Measurements from ENCODE around the gene UNC5CL.

Gene UNC5CL, protein sequence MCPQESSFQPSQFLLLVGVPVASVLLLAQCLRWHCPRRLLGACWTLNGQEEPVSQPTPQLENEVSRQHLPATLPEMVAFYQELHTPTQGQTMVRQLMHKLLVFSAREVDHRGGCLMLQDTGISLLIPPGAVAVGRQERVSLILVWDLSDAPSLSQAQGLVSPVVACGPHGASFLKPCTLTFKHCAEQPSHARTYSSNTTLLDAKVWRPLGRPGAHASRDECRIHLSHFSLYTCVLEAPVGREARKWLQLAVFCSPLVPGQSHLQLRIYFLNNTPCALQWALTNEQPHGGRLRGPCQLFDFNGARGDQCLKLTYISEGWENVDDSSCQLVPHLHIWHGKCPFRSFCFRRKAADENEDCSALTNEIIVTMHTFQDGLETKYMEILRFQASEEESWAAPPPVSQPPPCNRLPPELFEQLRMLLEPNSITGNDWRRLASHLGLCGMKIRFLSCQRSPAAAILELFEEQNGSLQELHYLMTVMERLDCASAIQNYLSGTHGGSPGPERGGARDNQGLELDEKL

DNA sequence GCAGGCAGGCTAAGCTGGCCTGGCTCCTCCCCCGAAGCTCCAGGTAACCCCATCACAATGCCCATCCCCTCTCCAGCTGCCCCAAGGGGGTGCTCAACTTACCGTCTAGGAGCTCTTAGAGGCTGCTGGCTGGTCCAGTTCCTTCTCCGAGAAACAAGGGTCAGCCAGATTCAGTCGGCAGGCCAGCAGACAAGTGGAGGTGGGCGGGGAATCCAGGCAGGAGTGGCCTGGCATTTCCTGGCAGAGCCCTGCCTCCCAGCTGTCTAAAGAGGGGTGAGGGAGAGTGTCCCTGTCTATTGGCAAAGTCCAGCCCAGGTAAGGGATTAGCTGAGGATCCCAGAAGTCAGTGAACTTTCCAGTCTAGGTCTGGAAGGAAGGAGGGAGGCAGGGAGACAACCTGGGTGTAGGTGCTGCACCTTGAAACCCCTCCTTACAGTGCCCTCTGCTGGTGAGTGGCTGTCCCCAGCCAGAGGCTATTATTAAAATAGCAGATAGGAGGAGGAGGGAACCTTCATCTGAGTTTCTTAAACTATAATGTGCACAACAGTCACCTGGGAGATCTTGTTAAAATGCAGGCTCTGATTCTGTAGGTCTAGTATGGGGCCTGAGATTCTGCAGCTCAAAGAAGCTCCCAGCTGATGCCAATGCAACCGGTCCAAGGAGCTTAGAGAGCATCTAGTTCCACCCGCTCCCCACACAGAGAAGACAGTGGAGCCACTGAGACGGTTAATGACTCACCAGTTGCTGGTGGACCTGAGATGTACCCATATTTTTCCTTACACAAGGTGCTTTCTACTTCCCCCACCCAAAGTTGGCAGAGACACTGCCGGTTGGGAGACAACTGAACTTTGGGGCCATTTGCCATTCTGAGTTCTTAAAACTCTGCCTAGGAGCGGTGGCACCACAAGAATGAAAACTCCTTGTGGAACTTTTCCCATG lies at the start of gene UNC5CL:
TSS of gene UNC5CL (minus strand) at position 162 of the 939 bp plus-strand sequence. CDS start 4,147 bp downstream, outside the sequence.
- no peak within 1 kb of the TSS for H2AFZ ChIP-seq (ENCODE audit: low read length)
- H3K4me1 ChIP-seq (ENCODE audit: insufficient read depth, low read length, poor library complexity, severe bottlenecking) = peaks cover 10% of the 10 kb centered on the region
- no peaks in the 10 kb centered on the region for H4K20me1 ChIP-seq (ENCODE audit: insufficient read depth, low read length, poor library complexity, severe bottlenecking)
- no peak within 1 kb of the TSS for H3K4me3 ChIP-seq (ENCODE audit: low read length, poor library complexity, severe bottlenecking)
- H3K9ac ChIP-seq (ENCODE audit: low read depth, low read length, poor library complexity, severe bottlenecking) = no peak within 1 kb of the TSS
- no peaks in the 10 kb centered on the region for H3K9me3 ChIP-seq (ENCODE audit: insufficient read depth, low read depth, low read length)
- TF ChIP-seq, protein P1, sequence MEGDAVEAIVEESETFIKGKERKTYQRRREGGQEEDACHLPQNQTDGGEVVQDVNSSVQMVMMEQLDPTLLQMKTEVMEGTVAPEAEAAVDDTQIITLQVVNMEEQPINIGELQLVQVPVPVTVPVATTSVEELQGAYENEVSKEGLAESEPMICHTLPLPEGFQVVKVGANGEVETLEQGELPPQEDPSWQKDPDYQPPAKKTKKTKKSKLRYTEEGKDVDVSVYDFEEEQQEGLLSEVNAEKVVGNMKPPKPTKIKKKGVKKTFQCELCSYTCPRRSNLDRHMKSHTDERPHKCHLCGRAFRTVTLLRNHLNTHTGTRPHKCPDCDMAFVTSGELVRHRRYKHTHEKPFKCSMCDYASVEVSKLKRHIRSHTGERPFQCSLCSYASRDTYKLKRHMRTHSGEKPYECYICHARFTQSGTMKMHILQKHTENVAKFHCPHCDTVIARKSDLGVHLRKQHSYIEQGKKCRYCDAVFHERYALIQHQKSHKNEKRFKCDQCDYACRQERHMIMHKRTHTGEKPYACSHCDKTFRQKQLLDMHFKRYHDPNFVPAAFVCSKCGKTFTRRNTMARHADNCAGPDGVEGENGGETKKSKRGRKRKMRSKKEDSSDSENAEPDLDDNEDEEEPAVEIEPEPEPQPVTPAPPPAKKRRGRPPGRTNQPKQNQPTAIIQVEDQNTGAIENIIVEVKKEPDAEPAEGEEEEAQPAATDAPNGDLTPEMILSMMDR (conservative IDR thresholded peaks at IDR 0.05; ENCODE audit: low read length) = peak; percentile 98
- TF ChIP-seq EZH2phosphoT487 (IDR thresholded peaks at IDR 0.05; ENCODE audit: borderline replicate concordance) = no peak
- H3K36me3 ChIP-seq (ENCODE audit: insufficient read depth, low read length) = no peaks in the 10 kb centered on the region
- H3F3A ChIP-seq (ENCODE audit: low read depth) = no peaks in the 10 kb centered on the region
- H3K4me2 ChIP-seq (ENCODE audit: low read depth, low read length, poor library complexity, severe bottlenecking) = no peak within 1 kb of the TSS
- H3K27me3 ChIP-seq (ENCODE audit: insufficient read depth, low read length, poor library complexity, severe bottlenecking) = no peaks in the 10 kb centered on the region
- no peaks in the 10 kb centered on the region for H3K79me2 ChIP-seq (ENCODE audit: insufficient read depth, low read length)
- no peaks in the 10 kb centered on the region for H3K9me2 ChIP-seq (replicated peaks; ENCODE audit: low read depth, low read length)

DNA sequence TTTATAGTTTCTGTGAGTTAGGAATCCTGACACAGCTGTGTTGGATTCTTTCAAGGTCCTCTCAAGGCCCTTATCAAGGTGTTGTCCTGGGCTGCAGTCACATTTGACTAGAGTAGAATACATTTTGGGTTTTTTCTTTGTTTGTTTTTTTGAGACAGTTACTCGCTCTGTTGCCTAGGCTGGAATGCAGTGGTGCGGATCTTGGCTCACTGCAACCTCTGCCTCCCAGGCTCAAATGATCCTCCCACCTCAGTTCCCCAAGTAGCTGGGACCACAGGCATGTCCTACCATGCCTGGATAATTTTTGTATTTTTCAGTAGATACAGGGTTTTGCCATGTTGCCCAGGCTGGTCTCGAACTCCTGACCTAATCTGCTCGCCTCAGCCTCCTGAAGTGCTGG lies 49.4 kb upstream of the UNC5CL start:
- Histone ChIP-seq H2AFZ (ENCODE audit: low read length) (no peak overlapping the region), H3K9me2 (replicated peaks; ENCODE audit: low read depth, low read length) (no peaks in the 10 kb centered on the region), H3K36me3 (ENCODE audit: insufficient read depth, low read length) (peaks cover 94% of the 10 kb centered on the region), H3K9me3 (ENCODE audit: insufficient read depth, low read depth, low read length) (no peaks in the 10 kb centered on the region), H3K4me1 (ENCODE audit: insufficient read depth, low read length, poor library complexity, severe bottlenecking) (no peaks in the 10 kb centered on the region), H3F3A (ENCODE audit: low read depth) (peaks cover 4% of the 10 kb centered on the region; the same call in 1 of the 2 replicates), H3K4me2 (ENCODE audit: low read depth, low read length, poor library complexity, severe bottlenecking) (no peak overlapping the region), H3K79me2 (ENCODE audit: insufficient read depth, low read length) (peaks cover 42% of the 10 kb centered on the region), H3K9ac (ENCODE audit: low read depth, low read length, poor library complexity, severe bottlenecking) (no peak overlapping the region), H3K27me3 (ENCODE audit: insufficient read depth, low read length, poor library complexity, severe bottlenecking) (no peaks in the 10 kb centered on the region), H4K20me1 (ENCODE audit: insufficient read depth, low read length, poor library complexity, severe bottlenecking) (peaks cover 34% of the 10 kb centered on the region), H3K4me3 (ENCODE audit: low read length, poor library complexity, severe bottlenecking) (no peak overlapping the region)
- TF ChIP-seq EZH2phosphoT487 (IDR thresholded peaks at IDR 0.05; ENCODE audit: borderline replicate concordance) = no peak
- TF ChIP-seq, protein P1 (conservative IDR thresholded peaks at IDR 0.05; ENCODE audit: low read length) = no peak

- Histone ChIP-seq H2AFZ (ENCODE audit: low read length) (no peak overlapping the region), H3K4me2 (ENCODE audit: low read depth, low read length, poor library complexity, severe bottlenecking) (no peak overlapping the region), H3K9ac (ENCODE audit: low read depth, low read length, poor library complexity, severe bottlenecking) (no peak overlapping the region), H3K27me3 (ENCODE audit: insufficient read depth, low read length, poor library complexity, severe bottlenecking) (no peaks in the 10 kb centered on the region), H3K79me2 (ENCODE audit: insufficient read depth, low read length) (peaks cover 75% of the 10 kb centered on the region), H3K4me1 (ENCODE audit: insufficient read depth, low read length, poor library complexity, severe bottlenecking) (peaks cover 24% of the 10 kb centered on the region), H3K9me3 (ENCODE audit: insufficient read depth, low read depth, low read length) (no peaks in the 10 kb centered on the region), H3F3A (ENCODE audit: low read depth) (no peaks in the 10 kb centered on the region), H4K20me1 (ENCODE audit: insufficient read depth, low read length, poor library complexity, severe bottlenecking) (peaks cover 56% of the 10 kb centered on the region), H3K36me3 (ENCODE audit: insufficient read depth, low read length) (peaks cover 93% of the 10 kb centered on the region), H3K4me3 (ENCODE audit: low read length, poor library complexity, severe bottlenecking) (no peak overlapping the region), H3K9me2 (replicated peaks; ENCODE audit: low read depth, low read length) (no peaks in the 10 kb centered on the region)
- TF ChIP-seq, protein P1 (conservative IDR thresholded peaks at IDR 0.05; ENCODE audit: low read length) = no peak
- no peak for TF ChIP-seq EZH2phosphoT487 (IDR thresholded peaks at IDR 0.05; ENCODE audit: borderline replicate concordance)
Measured at GRCh38 chr6:41085182-41085581, 46.2 kb upstream of the UNC5CL start.
